ENCODE data around the gene FPR1.

The FPR1 gene, protein sequence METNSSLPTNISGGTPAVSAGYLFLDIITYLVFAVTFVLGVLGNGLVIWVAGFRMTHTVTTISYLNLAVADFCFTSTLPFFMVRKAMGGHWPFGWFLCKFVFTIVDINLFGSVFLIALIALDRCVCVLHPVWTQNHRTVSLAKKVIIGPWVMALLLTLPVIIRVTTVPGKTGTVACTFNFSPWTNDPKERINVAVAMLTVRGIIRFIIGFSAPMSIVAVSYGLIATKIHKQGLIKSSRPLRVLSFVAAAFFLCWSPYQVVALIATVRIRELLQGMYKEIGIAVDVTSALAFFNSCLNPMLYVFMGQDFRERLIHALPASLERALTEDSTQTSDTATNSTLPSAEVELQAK

GRCh38 chr19:51751655-51752054 is at the start of gene FPR1:
Gene FPR1, minus strand, starts transcription at chr19:51751878. Its CDS starts 4,884 bp downstream, at chr19:51746994.
- no peak for DNase-seq (ENCODE audit: low read depth)

DNA sequence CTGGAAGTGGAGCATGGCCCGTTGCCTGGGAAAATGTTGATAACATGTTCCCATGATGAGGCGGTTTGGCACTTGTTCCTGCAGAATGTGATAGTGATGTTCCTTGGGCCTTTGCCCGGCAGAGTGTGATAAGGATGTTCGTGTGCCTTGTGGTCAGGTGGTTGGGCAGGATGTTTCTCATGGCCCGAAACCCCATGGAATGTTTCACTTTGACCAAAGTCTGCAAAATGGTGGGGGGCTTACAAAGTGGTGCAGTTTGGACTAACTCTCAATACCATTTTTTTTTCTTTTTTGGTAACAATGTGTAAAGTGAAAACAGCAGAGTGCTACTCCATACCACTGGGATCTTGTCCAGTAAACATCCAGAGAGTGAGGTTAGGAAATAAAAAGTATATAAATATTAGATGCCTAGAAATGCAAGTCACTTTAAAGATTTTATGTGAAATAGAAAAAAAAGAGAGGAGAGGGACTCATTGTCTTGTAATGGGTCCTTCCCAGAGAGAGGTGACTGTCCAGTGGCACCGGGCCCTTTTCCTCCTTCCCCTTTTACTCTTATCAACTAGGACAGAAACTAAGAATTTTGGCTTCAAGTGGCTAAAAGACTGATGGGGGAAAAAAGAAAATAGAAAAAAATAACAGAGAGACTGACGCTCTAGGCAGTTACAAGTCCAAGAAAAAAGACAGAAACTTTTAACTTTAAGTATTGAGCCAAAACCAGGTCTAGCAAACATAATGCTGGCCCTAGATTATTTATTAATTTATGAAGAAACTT is 49.0 kb upstream of the FPR1 start:
- peak; percentile 34 for DNase-seq (ENCODE audit: low read depth)

GRCh38 chr19:51799774-51800472 is 48.2 kb upstream of the FPR1 start:
- no peak for DNase-seq (ENCODE audit: low read depth)

DNA sequence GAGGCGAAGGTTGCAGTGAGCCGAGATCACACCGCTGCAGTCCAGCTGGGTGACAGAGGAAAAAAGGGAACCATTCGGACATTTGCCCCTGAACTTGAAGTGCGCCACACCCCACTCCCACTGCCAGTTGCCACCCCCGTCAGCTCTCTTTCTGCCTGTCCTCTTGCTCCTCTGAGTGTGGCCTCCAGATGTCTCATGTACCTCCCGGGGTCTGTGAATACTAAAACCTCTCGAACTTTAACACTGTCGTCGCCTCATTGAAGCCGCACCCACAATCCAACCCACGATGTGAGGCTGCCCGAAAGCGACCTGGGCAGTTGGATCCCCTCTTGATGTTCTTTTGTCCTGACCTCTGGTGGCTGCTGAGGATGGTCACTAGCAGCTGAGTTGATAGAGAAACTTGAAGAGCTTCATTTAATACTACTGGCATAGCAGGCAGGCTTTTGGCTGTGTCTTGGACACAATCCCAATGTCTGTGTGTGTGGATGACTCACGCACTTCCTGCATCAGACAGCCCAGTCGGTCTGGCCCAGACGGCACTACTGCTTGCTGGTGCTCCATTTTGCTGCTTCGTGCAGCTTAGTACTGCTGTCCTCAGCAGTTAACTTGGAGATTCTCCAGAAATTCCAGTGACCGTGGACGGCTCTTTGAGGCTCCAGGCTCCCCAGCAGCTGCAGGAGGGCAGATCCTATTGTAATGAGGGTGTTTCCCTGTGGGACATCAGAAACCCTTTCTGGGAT is 47.5 kb upstream of the FPR1 start:
- peak; percentile 97 for DNase-seq (ENCODE audit: low read depth)

DNA sequence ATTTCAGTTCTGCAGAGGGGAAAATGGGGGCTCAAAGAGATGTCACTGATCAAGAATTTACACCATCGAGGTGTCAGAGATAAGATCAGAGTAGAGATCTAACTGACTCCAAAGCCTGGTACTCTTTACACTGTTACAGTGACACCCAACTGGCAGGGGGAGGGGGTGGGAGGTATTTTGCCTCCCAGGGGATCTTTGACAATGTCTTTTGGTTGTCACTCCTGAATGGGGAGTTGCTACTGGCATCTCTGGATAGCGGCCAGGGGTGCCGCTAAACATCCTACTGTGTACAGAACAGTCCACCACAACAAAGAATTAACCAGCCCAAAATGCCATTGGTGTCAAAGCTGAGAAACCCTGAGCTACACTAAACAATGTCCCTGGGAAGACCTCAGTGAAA is 46.4 kb upstream of the FPR1 start:
- DNase-seq (ENCODE audit: low read depth), result no peak

DNA sequence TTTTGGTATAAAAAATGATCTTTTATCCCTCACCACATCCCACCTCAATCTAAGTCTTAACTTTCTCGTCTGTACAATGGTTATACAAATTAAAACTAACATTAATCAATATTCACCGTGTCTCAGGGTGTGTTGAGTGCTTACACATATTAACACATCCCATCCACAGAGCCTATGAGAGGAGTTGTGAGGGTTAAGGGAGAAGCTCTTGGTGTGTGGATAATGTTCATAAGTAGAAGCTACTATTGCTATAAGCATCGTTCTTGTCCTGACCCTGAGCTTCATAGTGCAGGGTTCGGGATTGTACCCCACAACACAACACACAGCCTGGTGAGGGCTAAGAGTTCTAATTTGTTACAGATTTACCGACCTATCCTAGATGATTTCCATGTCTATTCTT is 45.8 kb upstream of the FPR1 start:
- no peak for DNase-seq (ENCODE audit: low read depth)

DNA sequence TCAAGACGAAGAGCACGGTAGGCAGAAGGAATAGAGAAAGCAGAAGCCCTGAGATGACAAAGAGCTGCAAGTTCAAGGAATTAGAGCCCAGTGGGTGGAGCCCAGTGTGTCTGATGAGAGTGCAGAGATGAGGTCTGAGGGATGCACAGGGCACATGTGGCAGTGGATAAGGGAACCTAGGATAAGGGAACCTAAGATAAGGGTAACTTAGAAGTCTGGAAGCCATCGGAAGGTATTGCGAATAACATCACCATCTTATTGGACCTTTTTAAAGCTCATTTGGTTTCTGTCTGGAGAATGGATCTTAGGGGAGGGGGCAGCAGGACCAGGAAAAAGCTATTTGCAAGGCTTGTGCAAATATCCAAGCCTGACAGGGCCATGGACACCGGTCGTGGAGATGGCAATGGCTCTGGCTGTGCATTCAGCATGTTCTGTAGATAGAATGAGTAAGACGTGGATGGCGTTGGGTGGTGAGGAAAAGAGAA is 44.6 kb upstream of the FPR1 start:
- no peak for DNase-seq (ENCODE audit: low read depth)

GRCh38 chr19:51794885-51795490 is 43.3 kb upstream of the FPR1 start, which contains the start of gene FPR3:
Gene FPR3, plus strand, starts transcription at chr19:51795157. Its CDS starts 28,592 bp downstream, at chr19:51823749.
- peak; percentile 66 for DNase-seq (ENCODE audit: low read depth)

- no peak for DNase-seq (ENCODE audit: low read depth)
Observed at GRCh38 chr19:51793994-51794393, 42.3 kb upstream of the FPR1 start.

DNA sequence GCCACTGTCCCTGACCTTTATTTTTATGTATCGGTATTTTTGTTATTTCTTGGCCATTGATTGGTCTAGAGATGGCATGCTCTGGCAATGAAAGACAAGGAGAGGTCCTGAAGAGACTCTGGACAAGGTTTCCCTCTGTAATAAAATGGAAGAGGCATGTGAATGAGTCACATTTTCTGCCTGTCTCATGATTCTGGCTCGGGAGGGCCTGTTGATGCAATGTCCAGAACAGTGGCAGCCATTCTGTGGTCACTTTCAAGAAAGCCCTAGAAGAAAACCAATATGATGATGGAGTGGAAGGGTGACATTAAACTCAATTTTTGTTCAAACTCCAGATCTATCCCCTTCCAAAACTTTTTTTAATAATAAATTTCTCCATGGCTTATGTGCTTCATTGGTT is 41.3 kb upstream of the FPR1 start:
- no peak for DNase-seq (ENCODE audit: low read depth)

DNA sequence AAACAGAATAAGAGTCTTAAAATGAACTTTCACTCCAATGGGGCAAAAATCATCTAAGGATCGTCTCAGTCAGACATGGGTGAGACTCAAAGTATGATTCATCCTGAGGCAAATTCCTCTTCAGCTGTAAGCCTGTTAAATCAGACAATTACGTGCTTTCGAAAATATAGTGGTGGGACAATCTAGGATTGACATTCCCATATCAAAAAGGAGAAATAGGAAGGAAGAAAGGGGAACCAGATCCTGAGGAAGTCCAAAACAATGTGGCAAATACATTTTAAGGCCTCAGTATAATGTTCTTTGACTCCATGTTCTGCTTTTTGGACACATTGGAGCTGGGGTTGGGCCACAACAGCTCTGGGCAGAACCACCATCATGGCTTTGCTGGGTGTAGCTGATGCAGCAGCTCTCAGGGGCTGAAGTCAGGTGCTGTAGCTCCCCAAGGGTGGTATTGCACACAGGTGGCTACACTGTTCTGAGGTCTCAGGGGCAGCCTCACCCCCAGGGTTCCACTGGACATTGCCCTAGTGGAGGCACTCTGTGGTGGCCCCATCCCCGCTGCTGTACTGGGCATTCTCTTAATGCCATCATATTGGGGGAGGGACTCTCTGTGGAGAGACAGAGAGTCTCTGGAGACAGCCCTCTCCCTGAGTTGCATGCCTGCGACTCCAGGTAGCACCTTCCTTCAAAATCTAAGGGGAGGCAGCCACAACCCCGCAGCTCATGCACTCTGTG is 37.5 kb upstream of the FPR1 start:
- DNase-seq (ENCODE audit: low read depth), result peak; percentile 44

GRCh38 chr19:51788029-51788428 is 36.4 kb upstream of the FPR1 start:
- no peak for DNase-seq (ENCODE audit: low read depth)

DNA sequence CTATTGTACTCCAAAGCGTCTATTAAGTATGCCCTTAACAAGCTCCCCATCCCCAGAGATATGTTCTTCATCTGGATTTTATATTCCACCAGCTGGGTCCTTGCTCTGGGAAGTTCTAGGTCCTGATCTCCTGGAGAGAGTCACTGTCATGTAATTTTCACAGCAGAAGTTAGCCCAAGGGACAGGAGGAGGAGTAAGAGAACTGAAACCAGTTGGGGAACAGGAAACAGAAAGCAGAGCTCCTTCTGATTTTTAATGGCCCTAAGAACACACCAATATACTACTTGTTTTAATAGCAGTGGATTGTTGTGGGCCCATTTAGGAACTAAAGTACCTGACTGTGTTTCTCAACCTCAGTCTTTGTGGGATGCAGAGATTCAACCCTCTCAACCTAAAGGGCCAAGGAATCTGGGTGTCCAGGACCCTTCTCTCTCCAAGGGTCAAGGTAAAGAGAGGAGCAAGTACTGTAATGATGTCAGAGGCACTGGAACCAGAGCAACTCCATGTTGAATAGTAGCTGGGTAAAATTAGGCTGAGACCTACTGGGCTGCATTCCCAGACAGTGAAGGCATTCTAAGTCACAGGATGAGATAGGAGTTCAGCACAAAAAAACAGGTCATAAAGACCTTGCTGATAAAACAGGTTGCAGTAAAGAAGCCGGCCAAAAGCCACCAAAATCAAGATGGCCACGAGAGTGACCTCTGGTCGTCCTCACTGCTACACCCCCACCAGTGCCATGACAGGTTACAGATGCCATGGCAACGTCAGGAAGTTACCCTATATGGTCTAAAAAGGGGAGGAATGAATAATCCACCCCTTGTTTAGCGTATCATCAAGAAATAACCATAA is 35.2 kb upstream of the FPR1 start:
- DNase-seq (ENCODE audit: low read depth), result no peak

DNA sequence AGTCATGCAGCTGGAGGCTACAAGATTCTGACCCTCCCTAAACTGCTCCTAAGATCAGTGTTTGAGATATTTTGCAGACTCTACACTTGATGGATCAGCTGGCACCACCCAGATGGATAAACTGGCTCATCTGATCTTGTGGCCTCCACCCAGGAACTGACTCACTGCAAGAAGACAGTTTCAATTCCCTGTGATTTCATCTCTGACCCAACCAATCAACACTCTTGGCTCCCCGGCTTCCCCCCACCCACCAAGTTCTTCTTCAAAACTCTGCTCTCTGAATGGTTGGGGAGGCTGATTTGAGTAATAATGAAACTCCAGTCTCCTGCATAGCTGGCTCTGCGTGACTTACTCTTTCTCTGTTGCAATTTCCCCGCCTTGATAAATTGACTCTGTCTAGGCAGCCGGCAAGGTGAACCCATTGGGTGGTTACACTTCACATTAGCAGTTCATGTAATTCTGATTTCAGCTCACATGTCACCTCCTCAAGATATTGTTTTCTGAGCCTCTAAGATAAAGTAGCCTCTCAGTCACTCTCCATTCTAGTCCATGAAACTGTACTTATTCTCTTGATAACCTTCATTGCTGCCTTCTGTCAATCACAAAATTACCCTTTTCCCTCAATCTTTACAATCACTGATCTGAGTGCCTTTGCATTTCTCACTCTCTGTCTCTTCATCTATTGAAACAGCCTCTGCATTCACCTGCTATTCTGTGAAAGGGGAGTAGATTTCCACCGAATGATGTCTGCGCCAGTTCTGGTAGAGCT is 33.4 kb upstream of the FPR1 start:
- peak; percentile 63 for DNase-seq (ENCODE audit: low read depth)

GRCh38 chr19:51784109-51784785 is 32.6 kb upstream of the FPR1 start:
- no peak for DNase-seq (ENCODE audit: low read depth)

GRCh38 chr19:51783372-51783771 is 31.7 kb upstream of the FPR1 start:
- no peak for DNase-seq (ENCODE audit: low read depth)

- DNase-seq (ENCODE audit: low read depth), result no peak
Observed at GRCh38 chr19:51781999-51782398, 30.3 kb upstream of the FPR1 start.

GRCh38 chr19:51780270-51780669 is 28.6 kb upstream of the FPR1 start:
- no peak for DNase-seq (ENCODE audit: low read depth)

Data from EH (cell line).